NOMO-1 treated with dmso at 0.1 percent for 144 hours (cell line): ENCODE results near the gene RBM20.

Source experiments
- DNase-seq: peaks from one replicate; lab custom pipeline; 2025; ENCODE audit not compliant: unreplicated experiment; lab: John Stamatoyannopoulos, UW

The RBM20 gene

DNA sequence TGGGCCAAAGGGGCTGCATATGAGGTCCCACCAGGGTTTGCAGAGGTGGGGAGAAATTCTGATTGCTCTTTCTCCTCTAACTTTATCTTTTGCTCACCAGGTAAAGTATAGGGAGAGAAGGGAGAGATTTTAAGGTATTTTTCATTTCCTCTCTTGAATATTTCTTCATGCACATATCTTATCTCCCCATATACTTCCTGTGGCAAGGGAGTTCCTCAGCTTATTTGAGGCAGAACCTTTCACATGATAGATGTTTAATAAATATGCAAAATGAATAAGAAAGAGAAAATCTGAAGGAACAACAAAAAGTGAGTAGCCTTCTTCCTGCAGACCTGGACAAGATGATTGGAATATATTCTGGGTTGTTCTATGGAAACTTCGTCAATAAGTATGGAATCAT, 160.2 kb downstream of the RBM20 start:
- no peak for DNase-seq

DNA sequence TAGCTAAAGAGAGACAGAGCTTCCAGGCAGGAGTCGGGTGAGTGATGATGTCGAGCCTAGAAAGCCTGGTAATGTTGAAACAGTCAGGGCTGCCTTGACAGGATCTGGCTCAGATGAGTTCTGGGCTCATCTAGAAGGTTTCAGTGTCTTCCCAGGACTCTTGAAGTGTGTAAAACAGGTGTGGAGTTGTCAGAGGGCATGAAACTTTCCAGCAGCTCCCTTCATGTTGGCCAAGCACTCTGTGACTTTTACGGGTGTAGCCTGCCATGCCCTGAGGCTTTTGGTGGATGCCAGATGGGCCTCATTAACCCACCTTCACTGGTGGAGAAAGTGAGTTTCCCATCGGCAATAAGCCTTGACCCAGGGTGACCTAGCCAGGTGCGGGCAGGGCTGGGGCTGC, 161.2 kb downstream of the RBM20 start:
- DNase-seq = no peak

DNA sequence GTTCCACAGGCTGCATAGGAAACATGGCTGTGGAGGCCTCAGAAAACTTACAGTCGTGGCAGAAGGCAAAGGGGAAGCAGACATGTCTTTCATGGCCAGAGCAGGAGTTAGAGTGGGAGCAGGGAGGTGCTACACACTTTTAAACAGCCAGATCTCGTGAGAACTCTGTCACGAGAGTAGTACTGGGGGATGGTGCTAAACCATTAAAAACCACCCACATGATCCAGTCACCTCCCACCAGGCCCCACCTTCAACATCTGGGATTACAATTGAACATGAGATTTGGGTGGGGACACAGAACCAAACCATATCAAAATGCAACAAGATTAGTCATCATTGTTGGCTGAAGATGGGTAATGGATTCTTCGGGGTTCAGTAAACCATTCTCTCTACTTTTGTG, 162.2 kb downstream of the RBM20 start:
- DNase-seq = no peak

DNA sequence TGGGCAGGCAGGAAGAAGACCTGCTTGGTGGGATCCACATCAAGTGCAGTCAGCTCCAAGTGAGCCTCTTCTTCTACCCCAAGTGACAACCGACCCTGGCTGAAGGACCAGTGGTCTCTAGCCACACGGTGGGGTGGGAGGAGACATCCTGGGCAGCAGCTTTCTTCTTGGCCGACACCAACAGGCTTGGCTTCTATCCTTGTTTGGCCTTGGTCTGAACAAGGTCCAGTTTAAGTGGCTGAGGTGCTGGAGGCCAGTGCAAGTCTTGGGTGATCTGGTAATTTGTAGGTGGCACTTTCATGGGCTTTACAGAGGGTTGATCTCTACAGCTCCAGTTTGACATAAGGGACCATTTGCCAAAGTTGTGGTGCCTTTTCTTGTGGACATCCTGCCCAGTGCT, 164.0 kb downstream of the RBM20 start:
- DNase-seq = no peak

DNA sequence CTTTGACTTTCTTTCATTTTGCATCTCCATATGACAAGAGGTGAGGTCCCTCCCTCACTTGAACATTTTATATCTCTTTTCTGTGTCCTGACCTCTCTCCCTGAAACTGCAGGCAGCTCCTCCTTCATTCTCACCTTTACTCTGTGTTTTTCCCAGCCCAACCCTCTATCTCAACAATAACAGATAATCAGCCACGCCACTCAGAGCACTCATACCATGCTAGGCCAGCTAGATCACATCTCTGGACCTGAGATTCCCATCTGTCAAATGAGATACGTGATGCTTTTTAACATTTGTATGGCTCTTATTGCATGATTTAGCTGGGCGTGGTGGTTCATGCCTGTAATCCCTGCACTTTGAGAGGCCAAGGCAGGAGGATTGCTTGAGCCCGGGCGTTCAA, 164.5 kb downstream of the RBM20 start:
- DNase-seq = no peak

DNA sequence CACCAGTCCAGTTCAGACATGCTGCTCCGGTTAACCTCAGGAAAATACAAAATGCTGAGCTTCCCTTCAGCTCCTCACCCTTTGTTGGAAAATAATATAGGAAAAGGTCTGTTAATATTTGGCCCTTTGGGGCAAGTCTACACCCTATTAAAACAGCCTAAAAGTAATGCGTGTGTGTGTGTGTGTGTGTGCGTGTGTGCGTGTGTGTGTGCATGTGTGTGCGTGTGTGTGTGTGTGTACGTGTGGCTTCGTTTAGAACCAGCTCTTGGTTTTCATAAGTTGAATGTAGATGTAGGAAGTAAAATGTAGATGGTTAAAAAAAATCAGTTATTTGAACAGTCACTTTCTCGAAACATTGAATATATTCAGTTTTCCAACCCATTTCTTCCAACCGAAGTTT, 166.5 kb downstream of the RBM20 start:
- DNase-seq = no peak

DNA sequence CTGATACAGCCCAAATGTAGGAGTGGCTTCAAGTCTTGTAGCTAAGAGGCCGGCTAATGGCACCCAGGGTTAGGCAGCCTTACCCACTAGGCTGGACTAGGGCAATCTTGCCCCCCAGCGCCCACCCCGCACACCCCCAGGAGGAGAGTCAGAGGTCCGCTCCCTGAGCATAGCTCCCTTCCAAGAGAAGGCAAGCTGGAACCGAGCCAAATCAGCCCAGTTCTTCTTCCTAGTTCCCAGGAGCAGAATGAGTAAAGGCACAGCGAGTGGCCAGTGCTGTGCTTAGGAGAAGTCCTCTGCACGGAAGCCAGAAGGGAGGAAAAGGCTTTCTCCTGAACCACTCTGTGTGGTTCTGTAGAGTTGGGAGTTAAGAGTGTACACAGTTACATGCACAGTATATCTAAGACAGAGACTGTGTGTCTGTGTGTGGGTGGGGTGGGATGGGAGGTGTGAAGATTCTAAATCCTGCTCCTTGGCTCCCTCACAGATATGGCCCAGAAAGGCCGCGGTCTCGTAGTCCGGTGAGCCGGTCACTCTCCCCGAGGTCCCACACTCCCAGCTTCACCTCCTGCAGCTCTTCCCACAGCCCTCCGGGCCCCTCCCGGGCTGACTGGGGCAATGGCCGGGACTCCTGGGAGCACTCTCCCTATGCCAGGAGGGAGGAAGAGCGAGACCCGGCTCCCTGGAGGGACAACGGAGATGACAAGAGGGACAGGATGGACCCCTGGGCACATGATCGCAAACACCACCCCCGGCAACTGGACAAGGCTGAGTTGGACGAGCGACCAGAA, 167.8 kb downstream of the RBM20 start:
- DNase-seq = no peak

DNA sequence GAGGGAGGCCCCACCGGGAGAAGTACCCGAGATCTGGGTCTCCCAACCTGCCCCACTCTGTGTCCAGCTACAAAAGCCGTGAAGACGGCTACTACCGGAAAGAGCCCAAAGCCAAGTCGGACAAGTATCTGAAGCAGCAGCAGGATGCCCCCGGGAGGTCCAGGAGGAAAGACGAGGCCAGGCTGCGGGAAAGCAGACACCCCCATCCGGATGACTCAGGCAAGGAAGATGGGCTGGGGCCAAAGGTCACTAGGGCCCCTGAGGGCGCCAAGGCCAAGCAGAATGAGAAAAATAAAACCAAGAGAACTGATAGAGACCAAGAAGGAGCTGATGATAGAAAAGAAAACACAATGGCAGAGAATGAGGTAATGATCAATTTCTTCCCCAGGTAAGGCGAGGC, 168.4 kb downstream of the RBM20 start:
- DNase-seq = no peak

DNA sequence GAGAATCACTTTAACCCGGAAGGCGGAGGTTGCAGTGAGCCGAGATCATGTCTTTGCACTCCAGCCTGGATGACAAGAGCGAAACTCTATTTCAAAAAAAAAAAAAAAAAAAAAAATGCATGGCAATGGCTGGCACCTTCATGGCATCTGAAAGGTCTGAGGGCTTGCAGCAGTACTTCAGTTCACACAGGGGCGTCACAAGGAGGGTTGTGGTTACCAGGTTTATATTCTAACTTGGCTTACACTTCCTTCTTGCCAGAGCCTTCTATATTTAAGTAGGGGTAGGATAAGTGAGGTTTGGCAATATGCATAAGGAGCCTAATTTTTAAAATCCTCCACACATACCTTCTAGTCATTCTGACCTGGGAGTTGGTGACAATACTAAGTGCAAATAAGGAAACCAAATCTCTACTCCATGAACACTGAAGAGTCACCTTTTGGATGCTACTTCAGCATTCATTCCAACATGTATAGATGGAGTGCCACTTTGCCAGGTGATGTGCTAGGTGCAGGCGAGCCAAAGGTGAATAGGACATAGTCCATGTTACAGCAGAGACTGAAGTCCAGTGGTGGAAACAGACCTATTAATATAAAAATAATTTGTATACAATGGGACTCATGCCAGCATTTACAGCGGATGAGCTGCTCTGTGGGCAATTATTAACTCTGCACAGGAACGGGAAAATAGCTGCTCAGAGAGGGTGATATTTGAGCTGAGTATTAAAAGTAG, 169.8 kb downstream of the RBM20 start:
- DNase-seq = no peak

DNA sequence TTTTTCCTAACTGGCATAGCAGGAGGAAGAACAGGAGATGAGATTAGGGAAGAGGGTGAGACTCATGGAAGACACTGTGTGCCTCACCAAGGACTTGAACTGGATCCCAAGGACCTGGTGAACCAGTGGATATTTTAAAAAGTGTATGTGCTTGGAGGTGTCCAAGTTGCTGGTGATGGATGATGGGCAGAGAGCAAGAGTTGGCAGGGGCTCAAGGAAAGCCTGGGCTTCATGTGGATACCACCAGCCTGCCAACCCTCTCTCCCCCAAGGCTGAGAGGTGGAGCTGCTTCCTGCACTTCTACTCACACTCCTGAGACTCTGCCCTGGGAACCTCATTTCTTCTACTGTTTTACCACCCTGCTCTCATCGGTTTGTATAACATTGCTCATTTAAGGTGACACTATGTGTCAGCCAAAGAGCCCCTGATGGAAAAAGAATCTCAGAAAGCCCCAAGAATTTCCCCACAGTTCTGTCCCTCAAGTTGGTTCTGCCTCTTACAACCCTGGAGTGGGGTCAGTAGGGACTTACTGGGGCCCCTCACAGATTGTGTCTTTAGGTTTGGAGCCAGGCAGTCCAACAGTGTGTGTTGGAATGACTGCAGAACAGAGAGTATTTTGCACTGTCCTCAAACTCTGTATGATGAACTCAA, 171.3 kb downstream of the RBM20 start:
- DNase-seq = no peak

DNA sequence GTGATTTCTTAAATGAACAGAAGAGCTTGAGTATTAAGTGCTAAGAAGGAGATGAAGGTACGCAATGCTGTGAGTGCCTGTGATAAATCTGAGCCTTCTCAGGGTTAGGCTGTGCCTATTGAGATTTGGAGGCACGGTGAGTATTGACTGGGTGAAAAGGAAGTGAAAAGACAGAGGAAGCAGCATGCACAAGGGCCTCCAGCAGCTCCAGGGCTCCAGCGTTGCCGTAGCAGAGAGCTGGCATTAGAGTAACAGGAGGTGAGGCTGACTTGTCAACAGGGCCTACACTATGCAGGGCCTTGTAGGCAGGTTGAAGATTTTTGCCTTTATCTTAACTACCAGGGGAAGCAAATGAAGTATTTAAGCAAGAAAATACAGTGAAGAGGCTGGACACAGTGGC, 173.5 kb downstream of the RBM20 start:
- no peak for DNase-seq

DNA sequence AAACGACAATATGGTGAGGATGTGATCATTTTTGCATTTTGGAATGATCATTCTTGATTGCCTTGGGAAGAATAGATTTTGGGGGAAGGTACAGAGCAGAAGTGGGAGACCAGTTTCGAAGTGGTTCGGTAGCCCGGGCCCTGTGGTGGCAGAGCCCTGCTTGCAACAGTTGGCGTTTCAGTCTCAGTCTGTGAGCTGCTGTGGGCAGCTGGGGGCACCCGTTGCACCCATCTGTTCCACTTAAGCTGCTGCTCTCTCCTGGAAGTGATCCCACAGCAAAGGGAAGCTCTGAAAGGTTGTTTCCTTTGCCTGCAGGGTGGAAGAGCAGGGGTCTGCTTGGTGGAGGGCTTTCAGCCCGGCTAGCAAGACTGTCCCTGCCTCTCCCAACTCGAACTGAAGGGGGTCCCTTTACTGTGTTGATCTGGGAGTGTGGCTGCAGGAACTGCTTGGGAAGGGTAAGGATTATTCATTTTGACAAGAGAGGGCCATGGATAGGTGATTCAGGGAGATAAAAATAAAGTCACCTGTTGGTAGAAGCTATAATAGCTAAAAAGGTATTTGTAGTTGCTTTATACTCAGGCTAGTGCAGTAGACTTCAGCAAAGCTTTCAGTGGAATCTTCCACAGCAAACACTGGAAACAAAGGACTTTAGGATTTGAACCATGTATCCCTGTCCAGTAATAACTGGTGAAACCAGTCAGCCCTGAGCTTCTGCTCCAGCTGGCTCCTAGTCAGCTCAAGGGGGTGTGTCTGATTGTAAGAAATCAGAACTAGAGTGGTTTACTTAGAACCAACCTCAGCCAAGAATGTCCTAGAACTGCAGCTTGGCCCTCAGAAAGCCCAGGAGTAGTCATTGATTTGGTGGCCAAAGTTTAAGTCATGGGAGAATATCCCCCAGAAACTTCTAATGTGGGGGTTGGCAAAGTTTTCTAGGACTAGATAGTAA, 174.4 kb downstream of the RBM20 start:
- DNase-seq = no peak

DNA sequence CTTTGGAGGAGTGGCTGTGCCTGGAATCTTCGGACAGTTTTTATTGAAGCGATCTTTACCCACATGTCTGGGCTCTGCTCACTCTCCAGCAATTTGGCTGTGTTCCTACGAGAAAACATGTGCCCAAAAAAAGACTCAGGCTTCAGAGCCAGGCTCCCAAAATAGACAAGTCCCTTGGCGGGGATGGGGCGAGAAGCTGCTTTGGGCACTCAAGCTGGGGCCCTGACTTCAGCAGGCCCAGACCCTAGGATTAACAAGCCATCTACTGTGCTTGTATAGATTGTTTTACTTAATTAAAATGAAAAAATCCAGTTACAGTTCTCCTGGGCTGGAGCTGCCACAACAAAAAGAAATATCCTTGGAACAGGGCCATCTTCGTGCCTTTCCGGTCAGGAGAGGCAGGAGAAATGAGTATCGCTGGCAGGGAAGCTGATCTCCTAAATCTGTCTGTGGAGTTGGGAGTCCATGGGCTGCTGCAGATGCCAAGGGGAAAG, 176.2 kb downstream of the RBM20 start:
- DNase-seq = no peak

DNA sequence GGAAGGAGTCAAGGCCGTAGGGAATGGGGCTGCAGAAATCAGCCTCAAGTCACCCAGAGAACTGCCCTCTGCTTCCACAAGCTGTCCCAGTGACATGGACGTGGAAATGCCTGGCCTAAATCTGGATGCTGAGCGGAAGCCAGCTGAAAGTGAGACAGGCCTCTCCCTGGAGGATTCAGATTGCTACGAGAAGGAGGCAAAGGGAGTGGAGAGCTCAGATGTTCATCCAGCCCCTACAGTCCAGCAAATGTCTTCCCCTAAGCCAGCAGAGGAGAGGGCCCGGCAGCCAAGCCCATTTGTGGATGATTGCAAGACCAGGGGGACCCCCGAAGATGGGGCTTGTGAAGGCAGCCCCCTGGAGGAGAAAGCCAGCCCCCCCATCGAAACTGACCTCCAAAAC, 177.4 kb downstream of the RBM20 start:
- no peak for DNase-seq

DNA sequence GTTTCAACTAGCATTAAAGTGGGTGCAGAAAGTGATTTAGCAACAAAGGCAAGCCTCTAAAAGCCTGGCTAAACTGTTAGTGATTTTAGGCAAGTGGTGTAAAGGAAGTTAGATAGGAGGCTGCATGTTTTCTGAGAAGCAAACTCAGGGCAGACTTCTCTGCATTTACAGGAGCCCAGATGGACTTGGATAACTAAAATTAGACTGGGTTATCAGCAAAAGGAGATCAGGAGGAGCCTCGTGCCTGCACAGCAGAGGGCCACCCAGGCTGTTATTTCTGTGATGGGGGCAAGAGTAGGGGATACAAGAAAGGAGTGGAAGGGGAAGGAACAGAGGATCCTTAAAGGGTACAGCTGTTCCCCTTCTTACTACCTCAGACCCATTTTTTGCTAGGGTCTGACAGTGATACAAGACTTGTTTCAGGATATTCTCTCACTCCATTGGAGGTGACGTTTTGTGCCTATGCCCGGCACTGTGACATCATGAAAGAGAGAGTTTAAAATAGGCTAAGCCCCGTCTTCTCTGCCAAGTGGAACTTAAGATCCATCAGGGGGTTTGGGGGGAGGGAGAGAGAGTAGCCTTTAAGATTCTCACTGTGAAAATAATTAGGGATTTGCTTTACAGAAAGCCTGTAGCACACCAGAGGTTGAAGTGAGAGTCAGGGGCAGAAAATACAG, 178.0 kb downstream of the RBM20 start:
- DNase-seq = no peak

DNA sequence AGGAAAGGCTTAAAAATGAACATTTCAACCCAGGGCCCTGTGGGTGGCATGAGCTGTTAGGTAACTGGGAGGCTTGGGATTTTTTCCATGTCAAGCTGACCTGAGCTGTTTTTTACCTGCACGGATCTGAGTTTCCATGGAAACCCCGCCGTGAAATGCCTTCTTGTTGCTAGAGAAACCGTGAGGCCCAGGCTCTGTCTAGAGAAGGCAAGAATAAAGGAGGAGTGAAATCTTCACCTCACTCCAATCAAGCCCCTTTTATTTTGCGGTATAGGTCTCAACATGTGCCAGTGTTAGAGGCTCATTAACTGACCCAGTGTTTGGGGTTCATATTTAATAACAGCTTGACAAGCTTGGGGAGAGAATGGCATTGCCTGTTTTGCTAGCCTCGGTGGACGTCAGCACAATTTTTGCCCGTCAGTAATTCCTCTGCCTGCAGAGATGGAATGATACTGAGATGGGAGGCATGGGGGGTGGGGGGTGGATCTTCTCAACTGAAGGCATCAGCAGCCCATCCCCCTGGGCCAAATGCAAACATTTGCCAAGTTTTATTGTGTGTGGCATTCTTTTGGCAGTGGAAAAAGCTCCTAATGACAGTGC, 178.7 kb downstream of the RBM20 start:
- no peak for DNase-seq

DNA sequence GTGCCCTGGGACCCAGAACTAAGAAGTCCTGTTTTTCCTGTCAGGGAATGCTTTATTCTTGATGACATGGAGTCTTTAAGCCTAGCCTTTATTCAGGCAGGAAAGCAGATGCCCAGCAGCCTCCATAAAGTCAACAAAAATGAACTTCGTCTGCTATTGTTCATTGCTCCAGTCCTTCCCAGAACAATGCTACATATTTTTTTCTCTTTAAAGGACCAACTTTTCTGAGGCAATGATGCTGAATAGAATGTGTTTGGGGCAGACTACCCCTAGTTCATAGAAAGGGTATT, 180.0 kb downstream of the RBM20 start:
- DNase-seq = no peak

DNA sequence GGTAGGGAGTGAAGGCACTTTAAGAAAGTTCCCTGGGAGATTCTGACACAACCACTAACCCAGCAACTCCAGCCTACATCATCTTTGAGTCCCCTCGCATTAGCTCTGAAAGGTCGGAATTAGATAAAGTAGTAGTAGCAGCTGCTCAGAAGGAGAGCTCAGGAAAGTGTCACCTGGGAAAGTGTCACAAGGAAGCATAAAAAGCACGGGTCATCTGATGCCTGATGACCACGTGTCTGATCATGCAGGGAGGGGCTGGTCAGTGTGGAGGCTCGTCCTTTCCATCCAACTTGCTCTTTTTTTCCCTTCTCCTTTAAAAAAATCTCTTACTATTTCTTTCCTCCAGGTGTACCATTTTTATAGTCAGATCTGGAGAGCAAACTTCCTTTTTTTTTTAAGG, 180.5 kb downstream of the RBM20 start:
- no peak for DNase-seq

DNA sequence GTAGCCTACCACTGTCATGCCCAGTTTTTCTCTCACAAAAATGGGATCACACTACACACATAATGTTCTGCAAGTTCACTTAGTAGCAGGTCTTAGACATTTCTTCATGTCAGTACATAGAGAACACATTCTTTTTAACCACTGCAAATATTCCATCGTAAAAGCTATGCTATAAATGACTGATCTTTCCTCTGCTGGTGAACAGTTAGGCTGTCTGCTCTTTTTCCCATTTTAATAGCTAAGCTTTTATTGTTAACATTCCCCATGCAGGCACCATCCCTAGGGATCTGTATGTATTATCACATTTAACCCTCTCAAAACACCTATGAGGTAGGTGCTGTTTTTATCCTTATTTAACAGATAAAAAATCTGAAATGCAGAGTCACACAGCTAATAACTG, 181.4 kb downstream of the RBM20 start:
- no peak for DNase-seq

DNA sequence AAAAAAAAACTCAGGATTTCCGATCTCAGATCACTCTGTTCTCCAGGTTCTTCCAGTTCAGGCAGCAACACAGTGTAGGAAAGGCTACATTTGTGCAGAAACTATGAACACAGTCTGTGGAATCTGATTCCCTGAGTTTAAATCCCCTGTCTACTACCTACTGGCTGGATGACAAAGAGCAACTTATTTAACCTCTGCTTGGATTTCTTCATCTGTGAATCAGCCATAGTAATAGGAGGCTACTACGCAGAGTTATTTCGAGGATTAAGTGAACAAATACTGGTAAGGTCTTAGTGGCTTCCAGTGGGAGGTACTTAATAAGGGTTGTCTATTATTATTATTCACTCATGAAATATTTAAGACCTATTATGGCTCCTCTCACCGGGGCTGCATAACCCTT, 183.3 kb downstream of the RBM20 start:
- DNase-seq = no peak
